AG09309 (cell line): Measurements from ENCODE around the gene AAMP.

Experiments used
- DNase-seq: peaks from one replicate; pipeline ENCODE4 v3.0.0-alpha.2; 2010; ENCODE audit warnings: low read depth
- H3K4me3 ChIP-seq: 2 replicates; pipeline ENCODE4 v1.5.1; 2011; ENCODE audit warnings: mild to moderate bottlenecking, low read depth, low read length, moderate library complexity; ENCODE audit not compliant: control insufficient read depth
- TF ChIP-seq, protein P1 (sequence below): IDR thresholded peaks from 2 replicates; pipeline ENCODE4 v1.5.1; 2011; ENCODE audit warnings: mild to moderate bottlenecking, low read depth, low read length, inconsistent platforms; ENCODE audit not compliant: insufficient read depth, control insufficient read depth; ENCODE audit errors: missing control alignments

The AAMP gene

DNA sequence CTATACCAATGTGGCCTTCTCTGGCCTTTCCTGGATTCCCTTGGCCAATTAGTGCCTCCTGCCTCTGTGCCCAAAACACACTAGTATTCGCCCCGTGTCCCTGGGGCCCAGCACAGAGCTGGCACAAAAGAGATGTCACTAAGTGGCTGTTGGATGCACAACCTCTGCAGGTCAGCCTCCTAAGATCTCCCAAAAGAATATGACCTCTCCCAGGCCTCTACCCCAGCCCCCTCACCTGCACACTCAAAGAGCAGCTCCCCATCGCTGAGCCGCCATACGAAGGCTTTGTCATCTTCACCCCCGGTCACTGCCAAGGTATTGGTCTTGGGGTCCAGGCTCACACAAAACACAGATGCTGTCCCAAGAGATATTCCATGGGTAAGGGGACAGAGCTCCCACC, 2.7 kb downstream of the AAMP start:
- TF ChIP-seq, protein P1, sequence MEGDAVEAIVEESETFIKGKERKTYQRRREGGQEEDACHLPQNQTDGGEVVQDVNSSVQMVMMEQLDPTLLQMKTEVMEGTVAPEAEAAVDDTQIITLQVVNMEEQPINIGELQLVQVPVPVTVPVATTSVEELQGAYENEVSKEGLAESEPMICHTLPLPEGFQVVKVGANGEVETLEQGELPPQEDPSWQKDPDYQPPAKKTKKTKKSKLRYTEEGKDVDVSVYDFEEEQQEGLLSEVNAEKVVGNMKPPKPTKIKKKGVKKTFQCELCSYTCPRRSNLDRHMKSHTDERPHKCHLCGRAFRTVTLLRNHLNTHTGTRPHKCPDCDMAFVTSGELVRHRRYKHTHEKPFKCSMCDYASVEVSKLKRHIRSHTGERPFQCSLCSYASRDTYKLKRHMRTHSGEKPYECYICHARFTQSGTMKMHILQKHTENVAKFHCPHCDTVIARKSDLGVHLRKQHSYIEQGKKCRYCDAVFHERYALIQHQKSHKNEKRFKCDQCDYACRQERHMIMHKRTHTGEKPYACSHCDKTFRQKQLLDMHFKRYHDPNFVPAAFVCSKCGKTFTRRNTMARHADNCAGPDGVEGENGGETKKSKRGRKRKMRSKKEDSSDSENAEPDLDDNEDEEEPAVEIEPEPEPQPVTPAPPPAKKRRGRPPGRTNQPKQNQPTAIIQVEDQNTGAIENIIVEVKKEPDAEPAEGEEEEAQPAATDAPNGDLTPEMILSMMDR, result no peak
- H3K4me3 ChIP-seq, result no peak overlapping the region
- DNase-seq, result no peak

DNA sequence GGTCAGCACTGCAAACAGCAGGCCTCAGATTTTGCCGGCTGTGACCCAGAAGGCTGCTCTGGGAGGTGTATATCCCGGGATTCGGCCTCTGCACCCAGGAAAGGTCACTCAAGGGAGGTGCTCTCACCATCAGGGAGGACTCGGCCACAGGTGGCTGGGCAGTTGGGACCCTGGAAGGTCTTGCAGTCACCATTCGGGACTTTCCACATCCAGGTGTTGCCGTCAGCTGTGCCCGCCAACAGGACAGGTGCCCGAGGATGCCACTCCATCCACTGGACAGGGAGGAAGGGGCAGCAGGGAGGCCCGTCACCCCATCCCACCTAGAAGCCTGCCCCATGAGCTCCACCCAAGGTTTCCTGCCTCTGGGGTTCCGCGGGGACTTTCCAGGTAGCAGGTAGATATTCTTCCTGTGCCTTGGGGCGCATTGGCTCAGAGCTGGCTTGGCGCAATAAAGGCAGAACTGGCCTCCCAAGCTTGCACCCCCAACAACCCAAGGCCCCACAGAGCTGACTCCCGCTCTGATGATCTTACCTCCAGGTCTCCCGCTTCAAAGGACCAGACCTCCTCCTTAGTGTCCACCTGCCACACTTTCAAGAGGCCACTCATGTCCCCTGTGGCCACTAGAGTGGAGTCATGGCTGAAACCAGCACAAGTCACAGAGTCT, 3.5 kb downstream of the AAMP start:
- no peak for DNase-seq
- no peak overlapping the region for H3K4me3 ChIP-seq
- TF ChIP-seq, protein P1, result no peak

DNA sequence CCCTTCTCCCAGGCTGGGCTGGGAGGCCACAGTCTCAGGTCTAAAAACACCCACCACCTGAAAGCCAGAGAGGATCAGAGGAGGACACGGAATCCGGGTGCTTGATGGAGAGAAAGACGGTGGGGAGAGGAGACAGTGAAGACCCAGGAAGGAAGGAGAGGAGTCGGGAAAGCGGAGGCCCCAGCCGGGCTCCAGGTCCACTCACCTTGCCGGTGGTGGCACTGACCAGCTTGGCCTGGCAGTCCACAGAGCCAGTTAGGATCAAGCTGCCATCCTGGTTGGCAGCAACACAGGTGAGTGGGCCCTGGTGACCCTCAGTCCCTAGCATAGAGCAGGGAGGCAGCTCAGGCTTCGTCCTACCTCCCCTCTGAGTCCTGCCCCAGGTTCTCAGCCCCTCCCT, 4.3 kb downstream of the AAMP start:
- no peak for DNase-seq
- TF ChIP-seq, protein P1, result no peak
- no peak overlapping the region for H3K4me3 ChIP-seq

DNA sequence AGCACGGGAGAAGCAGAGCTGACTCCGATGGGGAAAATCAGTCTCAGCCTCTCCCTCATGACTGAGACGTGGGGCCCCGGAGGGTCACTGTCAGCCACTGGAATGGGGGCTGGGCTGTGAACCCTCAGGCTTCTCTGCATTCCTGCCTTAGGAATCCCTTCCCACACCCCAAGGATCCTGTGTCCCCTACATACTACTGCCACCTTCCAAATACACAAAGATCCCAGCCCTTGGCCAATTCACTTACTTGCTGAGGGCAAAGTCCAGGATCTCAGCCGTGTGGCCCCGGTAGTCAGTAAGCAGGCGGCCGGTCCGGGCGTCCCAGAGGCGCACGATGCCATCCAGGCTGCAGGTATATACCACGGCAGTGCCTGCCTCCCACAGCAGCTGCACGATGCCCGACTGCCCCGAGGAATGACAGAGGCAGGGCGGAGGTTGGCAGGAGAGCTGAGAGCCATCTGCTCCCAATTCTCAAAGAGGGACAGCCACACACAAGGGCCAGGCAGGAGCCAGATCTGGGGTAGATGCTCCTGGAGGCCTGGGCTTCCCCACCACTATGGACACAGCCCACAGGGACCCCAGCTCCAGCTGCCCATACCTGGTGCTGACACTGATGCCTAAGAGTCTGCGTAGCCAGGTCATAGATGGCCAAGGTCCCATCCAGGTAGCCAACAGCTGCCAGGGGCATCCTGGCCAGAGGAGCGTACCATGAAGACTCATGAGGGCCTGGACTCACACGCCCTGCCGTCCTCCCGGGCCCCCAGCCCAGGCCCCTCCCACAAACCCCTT, 5.0 kb downstream of the AAMP start:
- DNase-seq, result no peak
- H3K4me3 ChIP-seq, result no peak overlapping the region
- TF ChIP-seq, protein P1, result no peak

DNA sequence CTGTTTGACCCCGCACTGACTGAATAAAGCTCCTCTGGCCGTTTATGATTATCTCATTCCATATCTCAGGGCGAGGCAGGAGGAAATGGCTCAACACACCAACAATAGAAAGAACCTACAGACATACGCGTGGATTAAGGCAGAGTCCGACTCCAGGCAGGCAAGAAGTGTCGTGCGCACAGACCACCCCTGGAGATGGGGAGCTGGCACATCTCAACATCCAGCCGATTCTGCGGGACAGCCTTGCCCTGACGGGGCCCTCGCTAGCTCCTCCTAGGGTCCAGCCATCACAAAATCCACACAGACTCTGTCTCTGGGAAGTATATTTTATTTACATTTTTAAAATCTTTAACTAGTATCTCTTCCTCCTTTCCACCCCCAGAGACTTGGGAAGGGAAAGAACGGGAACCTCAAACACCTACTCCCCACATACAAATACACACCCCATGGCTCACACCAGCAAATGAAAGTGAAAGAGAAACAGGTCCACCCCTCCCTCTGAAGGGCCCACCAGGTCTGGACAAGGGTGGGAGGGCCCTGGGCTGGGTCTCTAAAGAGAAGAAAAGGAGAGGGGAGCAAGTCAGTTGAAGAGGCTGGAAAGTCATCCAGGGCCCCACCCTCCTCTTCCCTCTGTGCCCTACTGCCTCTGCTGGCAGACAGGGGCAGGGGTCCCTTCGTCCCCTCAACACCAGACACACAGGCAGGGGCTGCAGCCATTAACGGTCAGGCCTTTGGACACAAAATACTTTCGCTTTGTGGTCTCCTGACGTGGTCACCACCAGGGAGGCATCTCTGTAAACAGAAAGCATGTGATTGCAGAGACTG, 5.9 kb downstream of the AAMP start:
- TF ChIP-seq, protein P1, result no peak
- DNase-seq, result no peak
- H3K4me3 ChIP-seq, result no peak overlapping the region
